Measurements from ENCODE around the gene LASP1. TPM values are rescaled to one million over a fixed set of nuclear protein-coding genes. Genes with fewer than 3 reads are reported as not detected.

The LASP1 gene
- polyA plus RNA-seq, 1 of the 3 experiments (the other 2 are of a cell fraction) = 102 TPM

DNA sequence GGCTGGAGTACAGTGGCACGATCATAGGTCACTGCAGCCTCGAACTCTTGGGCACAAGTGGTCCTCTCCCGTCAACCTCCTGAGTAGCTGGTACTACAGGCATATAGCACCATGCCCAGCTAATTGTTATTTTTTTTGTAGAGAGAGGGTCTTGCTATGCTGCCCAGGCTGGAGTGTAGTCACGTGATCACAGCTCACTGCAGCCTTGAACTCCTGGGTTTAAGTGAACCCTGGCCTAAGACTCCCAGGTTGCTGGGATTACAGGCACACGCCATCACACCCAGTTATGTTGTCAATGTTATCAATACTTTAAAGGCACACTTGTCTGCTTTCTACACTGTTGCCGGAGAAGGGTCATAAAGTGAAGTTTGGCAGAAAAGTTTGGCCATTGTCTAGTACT is 33.5 kb downstream of the LASP1 start:
- peaks cover 88% of the 10 kb centered on the region for H3K79me2 ChIP-seq (ENCODE audit: insufficient read depth)
- no peaks in the 10 kb centered on the region for H3K9me2 ChIP-seq
- CTCF ChIA-PET = interaction anchor here (0.6 to 1.4 kb wide), 5 partner anchors 11 to 250 kb away, joined by 3 to 4 read pairs (median 4); no protein-coding TSS in a partner anchor
- POLR2A ChIA-PET = no interaction called here
- no peak overlapping the region for H2AFZ ChIP-seq (ENCODE audit: low read depth)
- H3K27ac ChIP-seq (ENCODE audit: low read depth in 2 of 2, low read length in 1 of 2) = no peak overlapping the region
- H3K27me3 ChIP-seq (ENCODE audit: insufficient read depth) = no peaks in the 10 kb centered on the region
- no peak for DNase-seq
- 94% methylated on average over 6 of the region's 6 CpGs for WGBS (ENCODE audit: low lambda C conversion rate)
- H4K20me1 ChIP-seq (ENCODE audit: insufficient read depth) = peaks cover 95% of the 10 kb centered on the region
- no peak overlapping the region for H3K4me3 ChIP-seq (ENCODE audit: low read depth in 2 of 2, low read length in 1 of 2)
- TF ChIP-seq, protein P1, sequence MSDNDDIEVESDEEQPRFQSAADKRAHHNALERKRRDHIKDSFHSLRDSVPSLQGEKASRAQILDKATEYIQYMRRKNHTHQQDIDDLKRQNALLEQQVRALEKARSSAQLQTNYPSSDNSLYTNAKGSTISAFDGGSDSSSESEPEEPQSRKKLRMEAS (IDR thresholded peaks at IDR 0.05; ENCODE audit: low read depth) = no peak
- TF ChIP-seq EZH2phosphoT487 (IDR thresholded peaks at IDR 0.05; ENCODE audit: borderline replicate concordance, low read depth) (no peak), GABPA (IDR thresholded peaks at IDR 0.05; ENCODE audit: low read depth) (no peak), YY1 (IDR thresholded peaks at IDR 0.05; ENCODE audit: low read depth) (no peak), GATA2 (CRISPR knock-in tag; IDR thresholded peaks at IDR 0.05) (no peak), MXI1 (IDR thresholded peaks at IDR 0.05; ENCODE audit: low read depth, low read length) (no peak), ELF1 (IDR thresholded peaks at IDR 0.05) (no peak), EP300 (IDR thresholded peaks at IDR 0.05; ENCODE audit: borderline replicate concordance in 1 of 2, low read depth in 1 of 2, low read length in 1 of 2) (no peak), PBX3 (IDR thresholded peaks at IDR 0.05) (no peak), CHD2 (IDR thresholded peaks at IDR 0.05; ENCODE audit: low read length, partially characterized antibody) (no peak), FOXJ3 (CRISPR knock-in tag; IDR thresholded peaks at IDR 0.05) (no peak), POLR2AphosphoS5 (IDR thresholded peaks at IDR 0.05; ENCODE audit: low read depth, low read length) (no peak), CTCF (IDR thresholded peaks at IDR 0.05) (no peak), TEAD4 (IDR thresholded peaks at IDR 0.05; ENCODE audit: borderline replicate concordance, insufficient read depth) (no peak), RFX5 (IDR thresholded peaks at IDR 0.05; ENCODE audit: low read length) (no peak), RCOR1 (IDR thresholded peaks at IDR 0.05; ENCODE audit: low read length) (no peak)
- TF ChIP-seq, protein P2, sequence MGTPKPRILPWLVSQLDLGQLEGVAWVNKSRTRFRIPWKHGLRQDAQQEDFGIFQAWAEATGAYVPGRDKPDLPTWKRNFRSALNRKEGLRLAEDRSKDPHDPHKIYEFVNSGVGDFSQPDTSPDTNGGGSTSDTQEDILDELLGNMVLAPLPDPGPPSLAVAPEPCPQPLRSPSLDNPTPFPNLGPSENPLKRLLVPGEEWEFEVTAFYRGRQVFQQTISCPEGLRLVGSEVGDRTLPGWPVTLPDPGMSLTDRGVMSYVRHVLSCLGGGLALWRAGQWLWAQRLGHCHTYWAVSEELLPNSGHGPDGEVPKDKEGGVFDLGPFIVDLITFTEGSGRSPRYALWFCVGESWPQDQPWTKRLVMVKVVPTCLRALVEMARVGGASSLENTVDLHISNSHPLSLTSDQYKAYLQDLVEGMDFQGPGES (IDR thresholded peaks at IDR 0.05; ENCODE audit: low read depth, low read length) = no peak
- TF ChIP-seq, protein P3, sequence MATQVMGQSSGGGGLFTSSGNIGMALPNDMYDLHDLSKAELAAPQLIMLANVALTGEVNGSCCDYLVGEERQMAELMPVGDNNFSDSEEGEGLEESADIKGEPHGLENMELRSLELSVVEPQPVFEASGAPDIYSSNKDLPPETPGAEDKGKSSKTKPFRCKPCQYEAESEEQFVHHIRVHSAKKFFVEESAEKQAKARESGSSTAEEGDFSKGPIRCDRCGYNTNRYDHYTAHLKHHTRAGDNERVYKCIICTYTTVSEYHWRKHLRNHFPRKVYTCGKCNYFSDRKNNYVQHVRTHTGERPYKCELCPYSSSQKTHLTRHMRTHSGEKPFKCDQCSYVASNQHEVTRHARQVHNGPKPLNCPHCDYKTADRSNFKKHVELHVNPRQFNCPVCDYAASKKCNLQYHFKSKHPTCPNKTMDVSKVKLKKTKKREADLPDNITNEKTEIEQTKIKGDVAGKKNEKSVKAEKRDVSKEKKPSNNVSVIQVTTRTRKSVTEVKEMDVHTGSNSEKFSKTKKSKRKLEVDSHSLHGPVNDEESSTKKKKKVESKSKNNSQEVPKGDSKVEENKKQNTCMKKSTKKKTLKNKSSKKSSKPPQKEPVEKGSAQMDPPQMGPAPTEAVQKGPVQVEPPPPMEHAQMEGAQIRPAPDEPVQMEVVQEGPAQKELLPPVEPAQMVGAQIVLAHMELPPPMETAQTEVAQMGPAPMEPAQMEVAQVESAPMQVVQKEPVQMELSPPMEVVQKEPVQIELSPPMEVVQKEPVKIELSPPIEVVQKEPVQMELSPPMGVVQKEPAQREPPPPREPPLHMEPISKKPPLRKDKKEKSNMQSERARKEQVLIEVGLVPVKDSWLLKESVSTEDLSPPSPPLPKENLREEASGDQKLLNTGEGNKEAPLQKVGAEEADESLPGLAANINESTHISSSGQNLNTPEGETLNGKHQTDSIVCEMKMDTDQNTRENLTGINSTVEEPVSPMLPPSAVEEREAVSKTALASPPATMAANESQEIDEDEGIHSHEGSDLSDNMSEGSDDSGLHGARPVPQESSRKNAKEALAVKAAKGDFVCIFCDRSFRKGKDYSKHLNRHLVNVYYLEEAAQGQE (IDR thresholded peaks at IDR 0.05; ENCODE audit: low read depth, low read length) = no peak
- TF ChIP-seq, protein P4, sequence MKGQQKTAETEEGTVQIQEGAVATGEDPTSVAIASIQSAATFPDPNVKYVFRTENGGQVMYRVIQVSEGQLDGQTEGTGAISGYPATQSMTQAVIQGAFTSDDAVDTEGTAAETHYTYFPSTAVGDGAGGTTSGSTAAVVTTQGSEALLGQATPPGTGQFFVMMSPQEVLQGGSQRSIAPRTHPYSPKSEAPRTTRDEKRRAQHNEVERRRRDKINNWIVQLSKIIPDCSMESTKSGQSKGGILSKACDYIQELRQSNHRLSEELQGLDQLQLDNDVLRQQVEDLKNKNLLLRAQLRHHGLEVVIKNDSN (IDR thresholded peaks at IDR 0.05; ENCODE audit: borderline replicate concordance, low read depth) = no peak
- TF ChIP-seq, protein P5, sequence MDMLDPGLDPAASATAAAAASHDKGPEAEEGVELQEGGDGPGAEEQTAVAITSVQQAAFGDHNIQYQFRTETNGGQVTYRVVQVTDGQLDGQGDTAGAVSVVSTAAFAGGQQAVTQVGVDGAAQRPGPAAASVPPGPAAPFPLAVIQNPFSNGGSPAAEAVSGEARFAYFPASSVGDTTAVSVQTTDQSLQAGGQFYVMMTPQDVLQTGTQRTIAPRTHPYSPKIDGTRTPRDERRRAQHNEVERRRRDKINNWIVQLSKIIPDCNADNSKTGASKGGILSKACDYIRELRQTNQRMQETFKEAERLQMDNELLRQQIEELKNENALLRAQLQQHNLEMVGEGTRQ (IDR thresholded peaks at IDR 0.05; ENCODE audit: borderline replicate concordance, low read depth, low read length) = no peak
- no peaks in the 10 kb centered on the region for H3K9me3 ChIP-seq
- peaks cover 11 to 14% of the 10 kb centered on the region in 2 experiments; a peak in 1 of 4 replicates for H3K4me1 ChIP-seq (ENCODE audit: control insufficient read depth in 1 of 2, insufficient read depth in 2 of 2, low read depth in 1 of 2, low read length in 1 of 2)
- H3K4me2 ChIP-seq = no peak overlapping the region
- peaks cover 31% of the 10 kb centered on the region for H3F3A ChIP-seq (replicated peaks; ENCODE audit: insufficient read depth)
- H3K36me3 ChIP-seq (replicated peaks in 1 of 2; ENCODE audit: control insufficient read depth in 1 of 2, insufficient read depth in 2 of 2, low read length in 1 of 2) = peaks cover 15 to 45% of the 10 kb centered on the region in 2 experiments
- no peak overlapping the region for H3K9ac ChIP-seq

Data from SK-N-SH (cell line).